Measurements from ENCODE around the gene CCNA2. TPM values are rescaled to one million over a fixed set of nuclear protein-coding genes. Genes with fewer than 3 reads are reported as not detected.

CCNA2 gene
- total and polyA plus RNA-seq, 9 of the 15 experiments (the other 6 are each of a cell fraction or from before 2014, with no cell fraction given) = 37.1 to 197 (median 154) TPM

DNA sequence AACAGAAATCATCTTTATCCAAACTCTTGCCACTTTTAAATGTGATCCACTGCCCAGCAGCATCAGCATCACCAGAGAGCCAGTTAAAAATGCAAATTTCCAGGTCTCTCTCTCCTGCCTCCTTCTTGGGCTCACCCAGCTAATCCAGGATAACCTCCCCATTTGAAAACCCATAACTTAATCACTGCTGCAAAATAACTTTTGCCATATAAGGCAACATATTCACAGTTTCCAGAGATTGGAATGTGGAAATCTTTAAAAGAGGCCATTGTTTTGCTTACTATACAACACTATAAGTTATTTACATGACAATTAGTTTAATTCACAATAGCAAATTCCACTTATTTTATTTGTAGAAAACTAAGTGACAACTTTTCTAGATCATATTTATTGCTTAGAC, 27.4 kb downstream of the CCNA2 start:
- no peak for DNase-seq (ENCODE audit: extremely low read depth in 1 of 4, low spot score in 3 of 4)
- Histone ChIP-seq H3K36me3 (ENCODE audit: control insufficient read depth, insufficient read depth, low read length) (peaks cover under 1% of the 10 kb centered on the region; the same call in 1 of the 3 replicates), H3K27me3 (ENCODE audit: control insufficient read depth in 2 of 2, insufficient read depth in 2 of 2, low read length in 2 of 2) (no peaks in the 10 kb centered on the region), H2AFZ (ENCODE audit: low read depth, low read length) (no peak overlapping the region), H3K9ac (ENCODE audit: insufficient read depth in 1 of 2, low read depth in 2 of 2, low read length in 2 of 2) (no peak overlapping the region), H3K9me3 (replicated peaks; ENCODE audit: control insufficient read depth, insufficient read depth, low read depth, low read length) (no peaks in the 10 kb centered on the region), H3K4me2 (ENCODE audit: insufficient read depth, low read length) (no peak overlapping the region), H3K4me3 (no peak overlapping the region), H3K79me2 (ENCODE audit: control insufficient read depth, insufficient read depth, low read length) (peaks cover 2% of the 10 kb centered on the region), H3K9me1 (ENCODE audit: control insufficient read depth, insufficient read depth, low read length) (no peaks in the 10 kb centered on the region), H3K27ac (ENCODE audit: extremely low read depth, low read depth, low read length) (no peak overlapping the region), H3K4me1 (replicated peaks in 1 of 2; ENCODE audit: control insufficient read depth in 2 of 2, insufficient read depth in 2 of 2, low read length in 2 of 2) (peaks cover 5 to 27% of the 10 kb centered on the region in 2 experiments; a peak in 3 of 5 replicates), H4K20me1 (replicated peaks; ENCODE audit: control insufficient read depth, insufficient read depth, low read length) (no peaks in the 10 kb centered on the region)
- no peak for TF ChIP-seq ATF1 (CRISPR knock-in tag; IDR thresholded peaks at IDR 0.05)
- TF ChIP-seq ATF1 (tag; IDR thresholded peaks at IDR 0.05) = no peak
- TF ChIP-seq NR2C2 (CRISPR knock-in tag; IDR thresholded peaks at IDR 0.05) = no peak
- TF ChIP-seq NR2C2 (tag; IDR thresholded peaks at IDR 0.05) = no peak
- no peak for TF ChIP-seq TCF7L2 (IDR thresholded peaks at IDR 0.05; ENCODE audit: low read depth, low read length)
- TF ChIP-seq, protein P1, sequence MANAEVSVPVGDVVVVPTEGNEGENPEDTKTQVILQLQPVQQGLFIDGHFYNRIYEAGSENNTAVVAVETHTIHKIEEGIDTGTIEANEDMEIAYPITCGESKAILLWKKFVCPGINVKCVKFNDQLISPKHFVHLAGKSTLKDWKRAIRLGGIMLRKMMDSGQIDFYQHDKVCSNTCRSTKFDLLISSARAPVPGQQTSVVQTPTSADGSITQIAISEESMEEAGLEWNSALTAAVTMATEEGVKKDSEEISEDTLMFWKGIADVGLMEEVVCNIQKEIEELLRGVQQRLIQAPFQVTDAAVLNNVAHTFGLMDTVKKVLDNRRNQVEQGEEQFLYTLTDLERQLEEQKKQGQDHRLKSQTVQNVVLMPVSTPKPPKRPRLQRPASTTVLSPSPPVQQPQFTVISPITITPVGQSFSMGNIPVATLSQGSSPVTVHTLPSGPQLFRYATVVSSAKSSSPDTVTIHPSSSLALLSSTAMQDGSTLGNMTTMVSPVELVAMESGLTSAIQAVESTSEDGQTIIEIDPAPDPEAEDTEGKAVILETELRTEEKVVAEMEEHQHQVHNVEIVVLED (CRISPR knock-in tag; IDR thresholded peaks at IDR 0.05) = no peak
- no peak for TF ChIP-seq MTA3 (IDR thresholded peaks at IDR 0.05; ENCODE audit: borderline replicate concordance)
- TF ChIP-seq, protein P2, sequence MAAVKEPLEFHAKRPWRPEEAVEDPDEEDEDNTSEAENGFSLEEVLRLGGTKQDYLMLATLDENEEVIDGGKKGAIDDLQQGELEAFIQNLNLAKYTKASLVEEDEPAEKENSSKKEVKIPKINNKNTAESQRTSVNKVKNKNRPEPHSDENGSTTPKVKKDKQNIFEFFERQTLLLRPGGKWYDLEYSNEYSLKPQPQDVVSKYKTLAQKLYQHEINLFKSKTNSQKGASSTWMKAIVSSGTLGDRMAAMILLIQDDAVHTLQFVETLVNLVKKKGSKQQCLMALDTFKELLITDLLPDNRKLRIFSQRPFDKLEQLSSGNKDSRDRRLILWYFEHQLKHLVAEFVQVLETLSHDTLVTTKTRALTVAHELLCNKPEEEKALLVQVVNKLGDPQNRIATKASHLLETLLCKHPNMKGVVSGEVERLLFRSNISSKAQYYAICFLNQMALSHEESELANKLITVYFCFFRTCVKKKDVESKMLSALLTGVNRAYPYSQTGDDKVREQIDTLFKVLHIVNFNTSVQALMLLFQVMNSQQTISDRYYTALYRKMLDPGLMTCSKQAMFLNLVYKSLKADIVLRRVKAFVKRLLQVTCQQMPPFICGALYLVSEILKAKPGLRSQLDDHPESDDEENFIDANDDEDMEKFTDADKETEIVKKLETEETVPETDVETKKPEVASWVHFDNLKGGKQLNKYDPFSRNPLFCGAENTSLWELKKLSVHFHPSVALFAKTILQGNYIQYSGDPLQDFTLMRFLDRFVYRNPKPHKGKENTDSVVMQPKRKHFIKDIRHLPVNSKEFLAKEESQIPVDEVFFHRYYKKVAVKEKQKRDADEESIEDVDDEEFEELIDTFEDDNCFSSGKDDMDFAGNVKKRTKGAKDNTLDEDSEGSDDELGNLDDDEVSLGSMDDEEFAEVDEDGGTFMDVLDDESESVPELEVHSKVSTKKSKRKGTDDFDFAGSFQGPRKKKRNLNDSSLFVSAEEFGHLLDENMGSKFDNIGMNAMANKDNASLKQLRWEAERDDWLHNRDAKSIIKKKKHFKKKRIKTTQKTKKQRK (IDR thresholded peaks at IDR 0.05; ENCODE audit: borderline replicate concordance, low read depth, low read length) = no peak
- TF ChIP-seq, protein P3, sequence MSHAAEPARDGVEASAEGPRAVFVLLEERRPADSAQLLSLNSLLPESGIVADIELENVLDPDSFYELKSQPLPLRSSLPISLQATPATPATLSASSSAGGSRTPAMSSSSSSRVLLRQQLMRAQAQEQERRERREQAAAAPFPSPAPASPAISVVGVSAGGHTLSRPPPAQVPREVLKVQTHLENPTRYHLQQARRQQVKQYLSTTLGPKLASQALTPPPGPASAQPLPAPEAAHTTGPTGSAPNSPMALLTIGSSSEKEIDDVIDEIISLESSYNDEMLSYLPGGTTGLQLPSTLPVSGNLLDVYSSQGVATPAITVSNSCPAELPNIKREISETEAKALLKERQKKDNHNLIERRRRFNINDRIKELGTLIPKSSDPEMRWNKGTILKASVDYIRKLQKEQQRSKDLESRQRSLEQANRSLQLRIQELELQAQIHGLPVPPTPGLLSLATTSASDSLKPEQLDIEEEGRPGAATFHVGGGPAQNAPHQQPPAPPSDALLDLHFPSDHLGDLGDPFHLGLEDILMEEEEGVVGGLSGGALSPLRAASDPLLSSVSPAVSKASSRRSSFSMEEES (CRISPR knock-in tag; IDR thresholded peaks at IDR 0.05) = no peak
- TF ChIP-seq FOXA3 (CRISPR knock-in tag; conservative IDR thresholded peaks at IDR 0.05 in 1 of 2, IDR thresholded peaks at IDR 0.05 in 1 of 2) = no peak
- no peak for TF ChIP-seq KDM4B (IDR thresholded peaks at IDR 0.05; ENCODE audit: borderline replicate concordance in 2 of 2, low read depth in 1 of 2)
- TF ChIP-seq HDAC6 (IDR thresholded peaks at IDR 0.05; ENCODE audit: low read depth, low read length) = no peak
- TF ChIP-seq ZNF24 (IDR thresholded peaks at IDR 0.05) = no peak
- BruUV-seq (replicated peaks) = no TSS peak
- FAIRE-seq = no peak
- in situ Hi-C loops (cut with MboI) (no loop called here), intact Hi-C loops (cut with micrococcal nuclease) (no loop called here)
- POLR2A ChIA-PET = no interaction called here
- ATAC-seq = no peak
- CTCF ChIA-PET (ENCODE audit: low intra/inter-chr PET ratio) = no interaction called here

Data from K562 (cell line).